ENCODE results near the gene KIAA2012.

DNA sequence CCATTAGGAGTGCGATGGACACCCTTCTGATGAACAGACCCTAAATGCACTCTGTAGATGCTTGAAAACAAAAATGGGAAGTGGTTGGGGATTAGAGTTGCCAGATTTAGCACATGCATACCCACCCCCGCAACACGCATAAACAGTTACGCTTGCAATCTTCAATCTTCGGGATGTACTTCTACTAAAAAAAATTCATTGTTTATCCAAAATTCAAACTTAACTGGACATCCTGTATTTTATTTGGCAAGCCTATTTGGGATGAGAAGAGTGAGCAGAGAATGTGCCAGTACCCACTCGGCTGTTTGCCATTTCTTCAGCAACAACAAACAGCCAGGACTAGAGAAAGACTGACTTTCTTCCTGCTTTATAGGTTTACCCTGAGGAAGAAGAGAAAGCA lies 18.4 kb downstream of the KIAA2012 start:
- TF ChIP-seq CTCF (IDR thresholded peaks at IDR 0.05; ENCODE audit: insufficient read depth, low read length) (no peak), REST (IDR thresholded peaks at IDR 0.05; ENCODE audit: insufficient replicate concordance, low read depth) (no peak)

Data from HL-60 (cell line).